HepG2 (cell line): ENCODE data around the gene RAB20. TPM values are rescaled to one million over a fixed set of nuclear protein-coding genes. Genes with fewer than 3 reads are reported as not detected.

ENCODE experiments used
- ATF7 ChIP-seq, 2 experiments: fragments of 450-650 bp in 1 of 2; sonication (generic) in 1 of 2; formaldehyde crosslinking in 1 of 2; IDR thresholded peaks; 2 replicates each; pipeline versions ENCODE4 v1.4.0 to v1.6.1; 2016 to 2020; ENCODE audit warnings: antibody characterized with exemption in 1 of 2, mild to moderate bottlenecking in 1 of 2, missing genetic modification reagents in 1 of 2
- BHLHE40 ChIP-seq: IDR thresholded peaks from 2 replicates; pipeline ENCODE4 v1.6.1; 2011; ENCODE audit warnings: low read length, improper control_type of control experiment
- HNF4A ChIP-seq: sonication (generic); formaldehyde crosslinking; IDR thresholded peaks from 2 replicates; pipeline ENCODE4 v1.4.0; 2020; ENCODE audit warnings: missing genetic modification reagents
- KDM1A ChIP-seq: IDR thresholded peaks from 2 replicates; pipeline ENCODE4 v1.6.1; 2016; ENCODE audit warnings: missing compliant biosample characterization
- KLF13 ChIP-seq: sonication (generic); formaldehyde crosslinking; IDR thresholded peaks from 2 replicates; pipeline ENCODE4 v1.4.0; 2020; ENCODE audit warnings: mild to moderate bottlenecking, missing genetic modification reagents
- MBNL3 ChIP-seq: fragments of 250-450 bp; sonication (Bioruptor Pico); conservative IDR thresholded peaks from 2 replicates; pipeline ENCODE4 v1.8.0; 2022; ENCODE audit warnings: mild to moderate bottlenecking, inconsistent platforms
- MTF1 ChIP-seq: sonication (generic); formaldehyde crosslinking; IDR thresholded peaks from 2 replicates; pipeline ENCODE4 v1.5.0; 2020; ENCODE audit warnings: missing genetic modification reagents
- SNAPC2 ChIP-seq: sonication (generic); formaldehyde crosslinking; IDR thresholded peaks from 2 replicates; pipeline ENCODE4 v1.8.1; 2022; ENCODE audit warnings: mild to moderate bottlenecking, missing genetic modification reagents
- SNAPC4 ChIP-seq: sonication (generic); formaldehyde crosslinking; IDR thresholded peaks from 2 replicates; pipeline ENCODE4 v1.4.0; 2020; ENCODE audit warnings: mild to moderate bottlenecking, missing genetic modification reagents
- ZBTB42 ChIP-seq: sonication (generic); formaldehyde crosslinking; IDR thresholded peaks from 2 replicates; pipeline ENCODE4 v1.5.0; 2020; ENCODE audit warnings: mild to moderate bottlenecking, missing genetic modification reagents
- ZNF260 ChIP-seq: sonication (generic); formaldehyde crosslinking; IDR thresholded peaks from 2 replicates; pipeline ENCODE4 v1.4.0; 2020; ENCODE audit warnings: missing genetic modification reagents, low read depth, mild to moderate bottlenecking, borderline replicate concordance
- ZNF354B ChIP-seq: sonication (generic); formaldehyde crosslinking; IDR thresholded peaks from 2 replicates; pipeline ENCODE4 v1.8.0; 2022; ENCODE audit warnings: mild to moderate bottlenecking, missing genetic modification reagents
- ZNF512B ChIP-seq: sonication (generic); formaldehyde crosslinking; IDR thresholded peaks from 2 replicates; pipeline ENCODE4 v1.5.1; 2020; ENCODE audit warnings: missing genetic modification reagents, mild to moderate bottlenecking, borderline replicate concordance
- ZNF570 ChIP-seq: sonication (generic); formaldehyde crosslinking; IDR thresholded peaks from 2 replicates; pipeline ENCODE4 v1.4.0; 2020; ENCODE audit warnings: mild to moderate bottlenecking, missing genetic modification reagents, borderline replicate concordance
- ZNF678 ChIP-seq: sonication (generic); formaldehyde crosslinking; IDR thresholded peaks from 2 replicates; pipeline ENCODE4 v1.4.0; 2020; ENCODE audit warnings: mild to moderate bottlenecking, missing genetic modification reagents
- ZNF772 ChIP-seq: sonication (generic); formaldehyde crosslinking; IDR thresholded peaks from 2 replicates; pipeline ENCODE4 v1.5.0; 2020; ENCODE audit warnings: mild to moderate bottlenecking, missing genetic modification reagents
- polyA plus RNA-seq, 8 experiments: library from polyadenylated mRNA; depleted of rRNA in 3 of 8; stranded (reverse) in 7 of 8; unstranded in 1 of 8; fragments of >200 nt; fragmentation: Illumina TruSeq in 4 of 8; extraction: Trizol in 4 of 8; gene quantifications; 2 replicates each; pipeline versions ENCODE4 v1.2.1 to v1.2.3, GENCODE V29; 2011 to 2016; ENCODE audit warnings: low read depth in 4 of 8, missing spikeins in 1 of 8, mixed read lengths in 1 of 8; ENCODE audit not compliant: insufficient read depth in 1 of 8
- total RNA-seq, 5 experiments: library from RNA; depleted of rRNA; stranded (reverse); fragments of >200 nt; fragmentation: Illumina TruSeq; extraction: Trizol; gene quantifications; 2 replicates each; pipeline ENCODE4 v1.2.3, GENCODE V29; 2016; ENCODE audit warnings: low read depth in 1 of 5
- TF ChIP-seq, protein P1 (sequence below): sonication (generic); formaldehyde crosslinking; IDR thresholded peaks from 2 replicates; pipeline ENCODE4 v1.4.0; 2020; ENCODE audit warnings: mild to moderate bottlenecking, missing genetic modification reagents
- TF ChIP-seq, protein P2 (sequence below): sonication (generic); formaldehyde crosslinking; IDR thresholded peaks from 2 replicates; pipeline ENCODE4 v1.4.0; 2020; ENCODE audit warnings: missing genetic modification reagents

The RAB20 gene
- total and polyA plus RNA-seq, 2 of the 13 experiments (the other 11 are each of a cell fraction or from before 2014, with no cell fraction given), result 15.6 to 30.5 TPM

DNA sequence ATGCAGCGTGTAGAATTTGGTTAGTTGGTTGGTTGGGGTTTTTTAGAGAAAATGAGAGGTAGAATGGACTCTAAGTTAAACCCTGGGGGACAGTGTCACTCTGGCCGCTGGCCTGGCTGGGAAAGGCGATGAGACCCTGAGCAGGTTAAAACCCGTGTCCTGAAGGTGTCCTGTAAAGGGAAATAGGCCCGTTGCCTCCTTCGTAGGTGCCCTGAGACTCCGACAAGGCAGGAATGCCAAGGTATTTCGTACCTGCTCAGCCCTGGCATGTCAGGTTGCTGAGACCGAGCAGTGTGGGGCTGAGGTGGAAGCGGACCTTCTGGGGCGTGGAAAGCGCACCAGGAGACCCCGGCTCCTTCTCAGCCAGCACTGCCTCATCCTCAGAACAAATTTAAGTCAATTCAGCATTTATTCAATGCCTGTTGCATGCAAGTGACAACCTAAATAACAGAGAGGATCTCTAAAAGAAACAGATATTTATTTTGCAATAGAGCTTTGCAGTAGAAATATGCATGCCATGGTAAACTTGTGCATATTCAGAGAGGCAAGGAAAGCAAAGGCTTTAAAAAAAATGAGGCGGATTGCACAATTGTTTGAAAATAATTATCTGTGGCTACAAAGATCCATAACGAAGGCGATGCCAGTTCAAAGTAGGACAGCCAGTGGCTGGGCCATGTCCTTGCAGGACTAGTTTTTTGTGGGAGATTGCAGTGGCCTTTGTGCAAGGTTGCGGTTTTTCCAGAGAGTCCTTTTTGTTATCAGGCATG lies 1.4 kb upstream of the RAB20 start (continued):
- TF ChIP-seq SNAPC4 (no peak), ZNF570 (CRISPR knock-in tag) (no peak), ATF7 (IDR thresholded peaks at IDR 0.05) (no peak), ATF7 (CRISPR knock-in tag; IDR thresholded peaks at IDR 0.05) (no peak), ZNF678 (no peak), HNF4A (CRISPR knock-in tag) (peak; percentile 31; the same call in 1 of the 2 replicates), BHLHE40 (no peak), ZNF354B (CRISPR knock-in tag) (no peak), ZNF260 (CRISPR knock-in tag) (no peak), KDM1A (no peak), KLF13 (CRISPR knock-in tag) (no peak), SNAPC2 (CRISPR knock-in tag) (no peak), MBNL3 (CRISPR knock-in tag) (no peak), ZNF512B (0 out of 2 replicates have a peak, but pooled peaks have one; percentile 52), MTF1 (no peak), ZNF772 (no peak), ZBTB42 (CRISPR knock-in tag) (no peak)
- TF ChIP-seq, protein P1, sequence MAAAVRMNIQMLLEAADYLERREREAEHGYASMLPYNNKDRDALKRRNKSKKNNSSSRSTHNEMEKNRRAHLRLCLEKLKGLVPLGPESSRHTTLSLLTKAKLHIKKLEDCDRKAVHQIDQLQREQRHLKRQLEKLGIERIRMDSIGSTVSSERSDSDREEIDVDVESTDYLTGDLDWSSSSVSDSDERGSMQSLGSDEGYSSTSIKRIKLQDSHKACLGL, result no peak
- TF ChIP-seq, protein P2, sequence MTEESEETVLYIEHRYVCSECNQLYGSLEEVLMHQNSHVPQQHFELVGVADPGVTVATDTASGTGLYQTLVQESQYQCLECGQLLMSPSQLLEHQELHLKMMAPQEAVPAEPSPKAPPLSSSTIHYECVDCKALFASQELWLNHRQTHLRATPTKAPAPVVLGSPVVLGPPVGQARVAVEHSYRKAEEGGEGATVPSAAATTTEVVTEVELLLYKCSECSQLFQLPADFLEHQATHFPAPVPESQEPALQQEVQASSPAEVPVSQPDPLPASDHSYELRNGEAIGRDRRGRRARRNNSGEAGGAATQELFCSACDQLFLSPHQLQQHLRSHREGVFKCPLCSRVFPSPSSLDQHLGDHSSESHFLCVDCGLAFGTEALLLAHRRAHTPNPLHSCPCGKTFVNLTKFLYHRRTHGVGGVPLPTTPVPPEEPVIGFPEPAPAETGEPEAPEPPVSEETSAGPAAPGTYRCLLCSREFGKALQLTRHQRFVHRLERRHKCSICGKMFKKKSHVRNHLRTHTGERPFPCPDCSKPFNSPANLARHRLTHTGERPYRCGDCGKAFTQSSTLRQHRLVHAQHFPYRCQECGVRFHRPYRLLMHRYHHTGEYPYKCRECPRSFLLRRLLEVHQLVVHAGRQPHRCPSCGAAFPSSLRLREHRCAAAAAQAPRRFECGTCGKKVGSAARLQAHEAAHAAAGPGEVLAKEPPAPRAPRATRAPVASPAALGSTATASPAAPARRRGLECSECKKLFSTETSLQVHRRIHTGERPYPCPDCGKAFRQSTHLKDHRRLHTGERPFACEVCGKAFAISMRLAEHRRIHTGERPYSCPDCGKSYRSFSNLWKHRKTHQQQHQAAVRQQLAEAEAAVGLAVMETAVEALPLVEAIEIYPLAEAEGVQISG (CRISPR knock-in tag), result peak; percentile 20; the same call in 1 of the 2 replicates
